ENCODE data around the gene SH2D5.
"Not testable (repeated sequence)": the region's sequence is repeated elsewhere in the genome, so short reads cannot be mapped to it uniquely, and the experiment has no call there.

SH2D5 gene

GRCh38 chr1:20689645-20690056 lies 42.9 kb downstream of the SH2D5 start:
- no peak for DNase-seq

- no peak for DNase-seq
These were observed 45.4 kb downstream of the SH2D5 start for GRCh38 chr1:20686883-20687725.

DNA sequence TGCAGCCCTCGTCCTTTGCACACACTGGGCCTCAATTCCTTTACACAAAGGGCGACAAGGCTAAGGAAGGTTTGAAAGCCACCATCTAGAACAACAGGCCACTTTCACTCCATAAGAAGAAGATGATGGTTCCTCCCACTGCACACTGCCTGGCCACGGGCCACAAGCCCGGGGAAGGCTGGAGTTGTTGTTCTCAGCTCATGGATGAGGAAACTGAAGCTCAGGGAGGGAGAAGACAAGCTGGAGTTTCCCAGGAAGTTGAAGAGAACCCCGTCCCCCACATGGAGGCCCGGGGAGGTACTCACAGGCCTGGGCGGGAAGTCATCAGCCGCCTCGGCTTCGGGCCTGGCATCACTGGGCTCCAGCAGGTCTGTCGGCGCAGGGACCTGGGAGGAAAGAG lies 46.8 kb downstream of the SH2D5 start:
- DNase-seq: no peak

GRCh38 chr1:20685099-20685662 lies 47.3 kb downstream of the SH2D5 start:
- DNase-seq: no peak

- no peak for DNase-seq
These were observed 47.9 kb downstream of the SH2D5 start for GRCh38 chr1:20684651-20685050.

DNA sequence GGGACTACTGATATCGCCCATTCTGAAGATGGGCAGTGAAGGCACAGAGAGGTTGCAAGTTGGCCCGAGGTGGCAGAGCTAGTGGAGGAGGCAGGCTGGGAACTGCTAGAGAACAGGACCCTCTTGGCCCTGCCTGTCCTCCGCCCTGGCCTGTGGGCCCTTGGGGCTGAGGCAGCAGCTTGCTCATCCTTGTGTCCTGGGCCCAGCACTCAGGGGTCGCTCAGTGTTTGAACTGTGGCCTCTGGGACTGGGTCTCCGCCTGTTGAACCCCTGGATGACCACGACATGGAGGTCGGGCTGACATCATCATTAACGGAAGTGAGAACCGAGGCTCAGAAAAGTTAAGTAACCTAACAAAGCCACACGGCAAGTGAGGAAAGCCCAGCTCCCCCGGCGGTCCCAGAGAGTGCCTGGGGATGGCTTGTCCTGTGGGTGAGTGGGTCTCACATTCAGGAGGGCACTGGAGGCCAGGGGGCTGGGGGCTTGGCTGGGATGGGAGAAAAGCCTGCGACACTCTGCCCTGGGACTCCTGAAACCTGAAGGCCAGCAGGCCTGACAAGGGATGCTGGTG lies 48.4 kb downstream of the SH2D5 start:
- DNase-seq: no peak

DNA sequence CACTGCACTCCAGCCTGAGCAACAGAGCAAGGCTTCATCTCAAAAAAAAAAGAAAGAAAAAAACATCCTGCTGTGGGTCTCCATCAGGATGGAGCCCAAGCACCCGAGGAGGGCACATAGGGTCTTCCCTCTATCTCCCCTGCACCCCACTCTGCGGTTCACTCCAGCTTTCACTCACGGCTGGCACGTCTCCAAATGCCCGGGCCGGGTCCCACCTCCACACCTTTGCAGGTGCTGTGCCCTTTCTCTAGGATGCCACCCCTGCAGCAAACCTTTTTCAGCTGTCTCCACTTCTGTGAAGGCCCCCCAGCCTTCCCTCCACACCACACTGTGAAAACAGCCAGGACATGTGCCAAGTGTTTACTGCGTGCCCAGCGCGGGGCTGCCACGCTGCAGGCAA lies 48.9 kb downstream of the SH2D5 start:
- DNase-seq: no peak

DNA sequence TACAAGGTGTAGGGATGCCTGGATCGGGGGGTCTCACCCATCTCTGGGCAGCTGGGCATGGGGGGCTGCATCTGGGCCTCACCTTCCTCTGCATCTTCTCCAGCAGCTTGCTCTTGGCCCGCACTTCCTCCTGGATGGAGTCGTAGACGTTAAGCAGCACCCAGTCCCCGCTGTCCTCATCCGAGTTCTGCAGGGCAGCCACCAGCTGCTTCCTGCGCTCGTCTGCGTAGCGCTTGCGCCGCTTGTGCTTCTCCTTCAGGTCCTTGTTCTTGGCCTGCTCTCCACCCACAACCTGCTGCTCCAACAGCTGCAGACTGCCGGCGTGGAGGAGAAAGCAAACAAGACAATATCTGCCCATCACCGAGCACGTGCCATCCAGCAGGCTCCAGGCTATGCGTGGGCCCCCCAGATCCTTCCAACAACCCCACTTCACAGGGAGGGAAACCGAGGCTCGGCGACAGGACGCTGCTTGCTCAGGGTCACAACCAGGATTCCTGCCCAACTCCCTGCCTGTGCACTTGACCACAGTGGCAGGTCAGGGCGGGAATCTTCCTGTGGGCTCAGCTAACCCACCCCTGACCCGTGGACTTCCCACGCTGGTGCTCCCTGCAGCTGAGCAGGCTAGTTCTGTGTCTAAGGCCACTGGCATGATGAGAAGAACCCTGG lies 49.8 kb downstream of the SH2D5 start:
- no peak for DNase-seq

GRCh38 chr1:20681999-20682398 lies 50.5 kb downstream of the SH2D5 start:
- DNase-seq: no peak

GRCh38 chr1:20680269-20680668 lies 52.2 kb downstream of the SH2D5 start:
- no peak for DNase-seq

DNA sequence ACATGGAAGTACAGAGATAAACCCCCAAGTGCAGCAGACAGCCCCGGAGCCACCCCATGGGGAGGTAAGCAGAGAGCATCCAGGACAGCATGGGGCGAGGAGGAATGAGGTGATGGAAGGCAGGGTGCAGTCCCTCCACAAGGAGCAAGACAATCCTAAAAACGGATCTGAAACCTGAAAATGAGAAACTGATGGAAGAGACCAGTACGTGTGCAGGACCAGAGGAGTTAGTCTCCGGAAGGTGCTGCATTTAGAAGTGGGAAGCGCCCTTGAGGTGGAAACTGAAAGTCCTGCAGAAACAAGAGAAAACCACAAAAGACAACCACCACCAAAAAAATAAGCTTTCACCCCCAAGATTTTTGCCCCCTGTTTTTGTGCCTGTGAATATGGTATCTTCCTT lies 53.9 kb downstream of the SH2D5 start:
- DNase-seq: no peak

GRCh38 chr1:20673626-20674025 lies 58.9 kb downstream of the SH2D5 start:
- DNase-seq: not testable (repeated sequence)

DNA sequence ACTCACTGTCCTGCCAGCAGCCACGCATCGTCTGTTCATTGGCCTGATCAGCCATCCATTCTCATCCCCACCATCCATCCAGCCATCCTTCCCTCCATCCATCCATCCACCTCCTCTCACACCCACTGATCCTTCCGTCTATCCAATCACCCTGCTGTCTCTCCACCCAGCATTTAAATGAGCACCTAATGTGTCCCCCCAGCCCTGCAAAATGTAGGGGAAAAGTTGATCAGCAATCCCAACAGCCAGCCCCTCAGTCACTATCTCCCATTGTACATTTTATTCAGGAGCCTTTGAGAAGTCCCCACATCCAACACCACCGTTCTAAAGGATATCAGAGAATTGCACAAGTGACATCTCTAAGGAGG lies 60.3 kb downstream of the SH2D5 start:
- DNase-seq: no peak

GRCh38 chr1:20670936-20671335 lies 61.6 kb downstream of the SH2D5 start:
- no peak for DNase-seq
